NCI-H82 (cell line): ENCODE results near the gene CRYBB2.
"Not testable (repeated sequence)": the region's sequence is repeated elsewhere in the genome, so short reads cannot be mapped to it uniquely, and the experiment has no call there.

Experiments used
- DNase-seq: peaks from one replicate; lab custom pipeline; 2025; lab: John Stamatoyannopoulos, UW

The CRYBB2 gene

GRCh38 chr22:25219211-25219689 lies at the start of gene CRYBB2:
TSS of gene CRYBB2 (plus strand) at chr22:25219639. CDS start at chr22:25221430, 1,791 bp downstream.
- DNase-seq = no peak

GRCh38 chr22:25170426-25170980 lies 48.9 kb upstream of the CRYBB2 start:
- DNase-seq = no peak

- DNase-seq = no peak
Measured at GRCh38 chr22:25172153-25172552, 47.3 kb upstream of the CRYBB2 start.

GRCh38 chr22:25174156-25174887 lies 45.1 kb upstream of the CRYBB2 start:
- DNase-seq = no peak

GRCh38 chr22:25174888-25175411 lies 44.5 kb upstream of the CRYBB2 start:
- DNase-seq = no peak

GRCh38 chr22:25176175-25176574 lies 43.3 kb upstream of the CRYBB2 start:
- DNase-seq = no peak

GRCh38 chr22:25176799-25177198 lies 42.6 kb upstream of the CRYBB2 start:
- DNase-seq = no peak

- DNase-seq = no peak
Measured at GRCh38 chr22:25177226-25177625, 42.2 kb upstream of the CRYBB2 start.

GRCh38 chr22:25177895-25178294 lies 41.5 kb upstream of the CRYBB2 start:
- DNase-seq = no peak

GRCh38 chr22:25178348-25178747 lies 41.1 kb upstream of the CRYBB2 start:
- DNase-seq = not testable (repeated sequence)

- not testable (repeated sequence) for DNase-seq
Measured at GRCh38 chr22:25178869-25179631, 40.4 kb upstream of the CRYBB2 start.

- DNase-seq = no peak
Measured at GRCh38 chr22:25182131-25183110, 37.0 kb upstream of the CRYBB2 start.

GRCh38 chr22:25183949-25184619 lies 35.4 kb upstream of the CRYBB2 start:
- no peak for DNase-seq

- DNase-seq = no peak
Measured at GRCh38 chr22:25186140-25186539, 33.3 kb upstream of the CRYBB2 start.

- no peak for DNase-seq
Measured at GRCh38 chr22:25187469-25187868, 32.0 kb upstream of the CRYBB2 start.

GRCh38 chr22:25192406-25192805 lies 27.0 kb upstream of the CRYBB2 start:
- no peak for DNase-seq

GRCh38 chr22:25193130-25193529 lies 26.3 kb upstream of the CRYBB2 start:
- DNase-seq = no peak

GRCh38 chr22:25193548-25193947 lies 25.9 kb upstream of the CRYBB2 start:
- DNase-seq = no peak

GRCh38 chr22:25196326-25196725 lies 23.1 kb upstream of the CRYBB2 start:
- no peak for DNase-seq

GRCh38 chr22:25197340-25197739 lies 22.1 kb upstream of the CRYBB2 start:
- DNase-seq = no peak
